ENCODE results near the gene SLCO4A1. TPM values are rescaled to one million over a fixed set of nuclear protein-coding genes. Genes with fewer than 3 reads are reported as not detected.

The SLCO4A1 gene
- total RNA-seq, 1 donor from 2014 or later: 63.3 TPM

GRCh38 chr20:62635852-62636251, 6.5 kb upstream of the SLCO4A1 start:
- no peaks in the 10 kb centered on the region for H3K36me3 ChIP-seq
- DNase-seq (no peak), ATAC-seq (no peak)
- intact Hi-C loops (cut with DNase I): no loop called here
- H3K27me3 ChIP-seq: peaks cover 22% of the 10 kb centered on the region
- peaks cover 6% of the 10 kb centered on the region for H3K4me1 ChIP-seq
- TF ChIP-seq, protein P1, sequence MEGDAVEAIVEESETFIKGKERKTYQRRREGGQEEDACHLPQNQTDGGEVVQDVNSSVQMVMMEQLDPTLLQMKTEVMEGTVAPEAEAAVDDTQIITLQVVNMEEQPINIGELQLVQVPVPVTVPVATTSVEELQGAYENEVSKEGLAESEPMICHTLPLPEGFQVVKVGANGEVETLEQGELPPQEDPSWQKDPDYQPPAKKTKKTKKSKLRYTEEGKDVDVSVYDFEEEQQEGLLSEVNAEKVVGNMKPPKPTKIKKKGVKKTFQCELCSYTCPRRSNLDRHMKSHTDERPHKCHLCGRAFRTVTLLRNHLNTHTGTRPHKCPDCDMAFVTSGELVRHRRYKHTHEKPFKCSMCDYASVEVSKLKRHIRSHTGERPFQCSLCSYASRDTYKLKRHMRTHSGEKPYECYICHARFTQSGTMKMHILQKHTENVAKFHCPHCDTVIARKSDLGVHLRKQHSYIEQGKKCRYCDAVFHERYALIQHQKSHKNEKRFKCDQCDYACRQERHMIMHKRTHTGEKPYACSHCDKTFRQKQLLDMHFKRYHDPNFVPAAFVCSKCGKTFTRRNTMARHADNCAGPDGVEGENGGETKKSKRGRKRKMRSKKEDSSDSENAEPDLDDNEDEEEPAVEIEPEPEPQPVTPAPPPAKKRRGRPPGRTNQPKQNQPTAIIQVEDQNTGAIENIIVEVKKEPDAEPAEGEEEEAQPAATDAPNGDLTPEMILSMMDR (IDR thresholded peaks at IDR 0.05): no peak
- H3K9me3 ChIP-seq: no peaks in the 10 kb centered on the region
- H3K4me3 ChIP-seq: no peak overlapping the region
- no peak overlapping the region for H3K27ac ChIP-seq

- intact Hi-C loops (cut with DNase I): no loop called here
- DNase-seq (no peak), ATAC-seq (no peak)
- no peak overlapping the region for H3K27ac ChIP-seq
- TF ChIP-seq, protein P1 (IDR thresholded peaks at IDR 0.05): no peak
- H3K4me1 ChIP-seq: peaks cover 6% of the 10 kb centered on the region
- H3K9me3 ChIP-seq: no peaks in the 10 kb centered on the region
- peaks cover 28% of the 10 kb centered on the region for H3K27me3 ChIP-seq
- H3K36me3 ChIP-seq: no peaks in the 10 kb centered on the region
- H3K4me3 ChIP-seq: no peak overlapping the region
These were observed 5.9 kb upstream of the SLCO4A1 start for GRCh38 chr20:62636446-62636845.

- Histone ChIP-seq H3K27ac (no peak overlapping the region), H3K36me3 (no peaks in the 10 kb centered on the region), H3K4me3 (no peak overlapping the region), H3K4me1 (peaks cover 6% of the 10 kb centered on the region), H3K9me3 (no peaks in the 10 kb centered on the region), H3K27me3 (peaks cover 35% of the 10 kb centered on the region)
- intact Hi-C loops (cut with DNase I): no loop called here
- no peak for DNase-seq
- no peak for ATAC-seq
- TF ChIP-seq, protein P1 (IDR thresholded peaks at IDR 0.05): no peak
These were observed 5.2 kb upstream of the SLCO4A1 start for GRCh38 chr20:62637110-62637509.

DNA sequence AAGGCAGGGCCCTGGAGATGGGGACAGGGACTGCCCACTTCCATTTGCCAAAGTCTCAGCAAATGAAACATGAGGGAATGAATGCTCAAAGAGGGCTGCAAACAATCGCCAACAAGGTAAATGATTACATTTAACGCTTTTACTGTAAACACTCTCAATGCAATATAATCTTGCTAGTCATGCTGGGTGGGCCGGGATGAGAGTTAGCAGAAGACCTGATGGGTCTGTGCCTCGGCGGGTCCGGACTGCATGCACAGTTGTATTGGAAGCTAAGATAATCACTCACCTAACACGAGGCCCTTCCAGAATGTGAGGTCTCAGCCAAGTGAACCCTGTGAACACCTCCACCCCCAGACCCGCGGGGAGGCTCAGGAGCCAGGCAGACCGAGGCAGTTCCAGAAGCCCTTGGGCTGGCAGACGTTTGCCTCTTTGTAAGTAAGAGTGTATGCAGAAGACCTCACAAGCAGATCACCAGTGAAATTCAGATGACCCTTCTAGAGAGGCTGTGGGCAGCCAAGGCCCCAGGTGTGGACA, 4.7 kb upstream of the SLCO4A1 start:
- Histone ChIP-seq H3K36me3 (no peaks in the 10 kb centered on the region), H3K4me3 (no peak overlapping the region), H3K4me1 (peaks cover 8% of the 10 kb centered on the region), H3K27me3 (peaks cover 37% of the 10 kb centered on the region), H3K9me3 (no peaks in the 10 kb centered on the region), H3K27ac (no peak overlapping the region)
- TF ChIP-seq, protein P1 (IDR thresholded peaks at IDR 0.05): no peak
- ATAC-seq (no peak), DNase-seq (no peak)
- intact Hi-C loops (cut with DNase I): no loop called here

- Histone ChIP-seq H3K4me3 (no peak overlapping the region), H3K36me3 (no peaks in the 10 kb centered on the region), H3K4me1 (peaks cover 9% of the 10 kb centered on the region), H3K27me3 (peaks cover 37% of the 10 kb centered on the region), H3K9me3 (no peaks in the 10 kb centered on the region), H3K27ac (no peak overlapping the region)
- DNase-seq (no peak), ATAC-seq (no peak)
- intact Hi-C loops (cut with DNase I): no loop called here
- TF ChIP-seq, protein P1 (IDR thresholded peaks at IDR 0.05): no peak
These were observed 4.2 kb upstream of the SLCO4A1 start for GRCh38 chr20:62638055-62638570.

Measured in upper lobe of right lung (tissue), 1 donor.